ENCODE results near the gene CLPTM1L.
"Not testable (repeated sequence)": the region's sequence is repeated elsewhere in the genome, so short reads cannot be mapped to it uniquely, and the experiment has no call there.

CLPTM1L gene

DNA sequence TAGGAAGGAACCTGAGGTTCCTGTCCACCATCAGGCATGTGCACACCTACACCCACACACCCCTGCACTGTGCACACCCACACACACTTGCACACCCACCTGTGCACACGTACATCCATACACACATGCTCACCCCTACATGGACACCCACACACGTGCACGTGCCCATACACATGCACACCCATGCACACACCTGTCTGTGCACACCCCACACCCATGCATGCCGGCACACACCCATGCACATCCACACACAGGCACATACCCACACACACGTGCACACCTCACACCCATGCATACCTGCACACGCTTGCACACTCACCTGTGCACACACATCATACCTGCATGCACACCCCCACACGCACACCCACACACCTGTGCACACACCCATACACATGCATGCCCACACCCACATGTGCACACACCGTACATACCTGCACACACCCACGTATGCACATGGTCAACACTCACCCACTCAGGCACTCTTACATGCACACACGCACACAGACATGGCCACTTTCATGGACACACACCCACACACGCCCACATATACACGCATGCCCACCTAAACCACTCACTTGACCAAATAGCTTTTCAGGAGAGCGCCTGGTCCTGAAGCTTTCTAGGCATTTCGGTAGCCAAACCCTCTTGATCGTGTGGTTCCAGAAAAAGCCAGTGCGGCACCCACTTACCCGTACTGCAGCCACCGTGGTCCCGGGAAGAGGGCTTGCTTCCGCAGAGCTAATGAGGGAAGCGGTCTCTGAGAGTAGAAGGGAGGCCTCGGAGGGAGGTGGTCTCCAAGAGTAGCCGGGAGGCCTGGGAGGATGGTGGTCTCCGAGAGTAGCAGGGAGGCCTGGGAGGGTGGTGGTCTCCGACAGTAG, 36.7 kb upstream of the CLPTM1L start:
- no peak overlapping the region for H3K4me3 ChIP-seq (ENCODE audit: low read depth, low read length)

DNA sequence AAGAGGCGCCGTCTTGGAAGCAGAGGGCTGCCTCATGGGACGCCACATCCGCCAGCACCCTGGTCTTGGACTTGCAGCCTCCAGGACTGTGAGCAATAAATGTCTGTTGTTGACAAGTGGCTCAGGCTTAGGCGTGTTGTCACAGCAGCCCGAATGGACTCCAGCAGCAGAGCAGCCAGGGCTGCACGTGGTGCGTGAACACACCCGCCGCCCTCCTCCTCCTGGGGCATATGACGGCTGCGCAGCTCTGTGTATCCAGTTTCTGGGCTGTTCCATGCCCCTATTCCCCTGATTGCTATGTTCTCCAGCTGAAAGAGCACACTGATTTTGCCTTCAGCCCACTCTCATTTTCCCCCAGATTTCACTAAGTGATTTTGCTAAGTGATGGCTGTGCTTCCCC, 36.0 kb upstream of the CLPTM1L start:
- no peak overlapping the region for H3K4me3 ChIP-seq (ENCODE audit: low read depth, low read length)

DNA sequence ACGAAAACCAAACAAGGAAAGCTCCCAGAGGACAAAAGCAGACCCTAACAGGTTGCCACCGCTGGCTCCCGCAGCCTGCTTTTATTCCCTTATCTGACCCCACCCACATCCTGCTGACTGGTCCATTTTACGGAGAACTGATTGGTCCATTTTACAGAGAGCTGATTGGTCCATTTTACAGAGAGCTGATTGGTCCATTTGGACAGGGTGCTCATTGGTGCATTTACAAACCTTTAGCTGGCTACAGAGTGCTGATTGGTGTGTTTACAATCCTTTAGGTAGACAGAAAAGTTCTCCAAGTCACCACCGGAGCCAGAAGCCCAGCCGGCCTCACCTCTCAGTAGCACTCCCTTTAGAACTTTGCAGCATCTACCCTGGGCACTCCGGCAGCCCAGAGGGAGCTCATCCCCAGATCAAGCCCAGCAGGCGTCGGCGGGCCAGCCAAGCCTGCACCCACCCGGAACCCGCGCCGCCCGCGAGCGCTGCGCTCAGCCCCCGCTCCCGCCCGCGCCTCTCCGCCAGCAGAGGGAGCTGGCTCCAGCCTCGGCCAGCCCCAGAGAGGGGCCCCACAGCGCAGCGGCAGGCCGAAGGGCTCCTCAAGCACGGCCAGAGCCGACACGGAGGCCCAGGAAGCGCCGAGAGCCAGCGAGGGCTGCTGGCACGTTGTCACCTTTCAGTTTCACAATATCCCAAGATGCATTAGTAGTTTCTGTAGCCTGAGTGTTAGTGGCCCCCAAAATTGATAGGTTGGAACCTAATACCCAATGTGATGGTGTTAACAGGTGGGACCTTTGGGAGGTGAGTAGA, 35.3 kb upstream of the CLPTM1L start:
- H3K4me3 ChIP-seq (ENCODE audit: low read depth, low read length) = no peak overlapping the region

DNA sequence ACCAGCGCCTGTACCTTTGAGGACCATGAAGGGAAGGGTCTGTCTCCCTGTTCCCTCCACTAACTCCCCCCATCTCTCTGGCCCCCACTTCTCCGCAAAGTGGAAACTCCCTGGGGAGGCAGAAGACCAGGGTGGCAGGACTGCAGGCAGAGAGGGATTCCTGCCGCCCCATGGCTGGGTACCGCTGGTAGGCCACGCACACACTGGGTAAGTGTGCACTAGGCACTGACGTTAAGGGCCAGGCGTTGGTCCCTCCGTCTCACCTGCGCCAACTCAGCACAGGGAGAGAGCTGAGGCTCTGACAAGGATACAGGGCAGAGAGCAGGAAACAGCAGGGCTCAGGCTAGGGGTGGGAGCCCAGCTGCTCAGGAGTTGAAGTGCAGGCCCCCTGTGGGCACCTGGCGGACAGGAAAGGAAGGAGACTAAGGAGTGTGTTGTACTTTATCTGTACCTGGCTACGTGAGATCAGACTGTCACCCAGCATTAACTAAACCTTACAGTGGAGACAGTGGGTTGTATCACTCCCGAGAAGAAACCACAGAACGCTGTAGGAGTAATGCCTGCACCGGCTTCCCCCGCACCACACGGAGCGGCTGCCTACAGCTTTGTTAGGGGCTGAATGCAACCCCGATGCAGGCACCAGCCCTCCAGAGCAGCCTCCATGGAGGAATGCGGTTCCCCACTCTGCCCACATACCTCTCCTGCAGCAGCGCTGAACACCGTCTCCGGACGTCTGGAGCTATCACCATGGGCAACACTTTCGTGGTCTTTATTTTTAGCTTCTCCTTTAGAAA, 34.2 kb upstream of the CLPTM1L start:
- no peak overlapping the region for H3K4me3 ChIP-seq (ENCODE audit: low read depth, low read length)

DNA sequence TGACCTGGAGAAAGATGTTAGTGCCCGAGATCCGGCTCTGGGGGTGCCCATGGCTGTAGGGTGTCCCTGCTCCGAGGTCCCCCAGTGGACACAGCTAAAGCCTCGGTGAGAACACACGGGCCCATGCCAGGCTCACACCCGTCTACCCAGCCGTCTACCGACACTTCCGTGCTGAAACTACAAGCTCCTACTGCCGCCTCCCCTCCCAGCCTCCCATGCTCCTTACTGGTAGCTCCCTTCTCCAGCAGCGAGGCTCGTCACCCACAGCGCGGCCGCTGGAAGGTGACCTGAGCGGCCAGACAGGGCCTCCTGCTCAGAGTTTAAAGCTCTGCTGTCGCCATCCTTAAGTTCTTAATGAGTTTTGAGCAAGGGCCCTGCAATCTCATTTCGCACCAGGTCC, 33.2 kb upstream of the CLPTM1L start:
- H3K4me3 ChIP-seq (ENCODE audit: low read depth, low read length) = no peak overlapping the region

- no peak overlapping the region for H3K4me3 ChIP-seq (ENCODE audit: low read depth, low read length)
Observed at GRCh38 chr5:1376981-1377380, 32.1 kb upstream of the CLPTM1L start.

- H3K4me3 ChIP-seq (ENCODE audit: low read depth, low read length) = no peak overlapping the region
Observed at GRCh38 chr5:1375871-1376810, 31.2 kb upstream of the CLPTM1L start.

DNA sequence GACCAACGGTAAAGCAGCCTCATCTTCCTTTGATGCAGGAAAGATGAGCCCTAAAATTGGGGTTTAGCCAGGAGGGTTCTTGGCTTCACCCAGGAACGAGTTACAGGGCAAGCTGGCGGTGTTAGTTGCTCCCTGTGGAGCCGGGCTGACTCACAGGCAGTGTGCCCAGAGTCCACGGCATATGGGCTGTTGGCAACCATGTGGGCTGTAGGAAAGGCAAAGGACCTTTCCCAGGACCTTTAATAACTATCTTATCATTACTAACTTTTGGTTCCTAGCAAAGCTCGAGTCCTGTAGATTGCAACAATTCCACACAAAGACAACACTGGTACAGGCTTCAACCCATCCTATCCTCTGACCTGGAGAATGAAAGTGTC, 29.8 kb upstream of the CLPTM1L start:
- no peak overlapping the region for H3K4me3 ChIP-seq (ENCODE audit: low read depth, low read length)

DNA sequence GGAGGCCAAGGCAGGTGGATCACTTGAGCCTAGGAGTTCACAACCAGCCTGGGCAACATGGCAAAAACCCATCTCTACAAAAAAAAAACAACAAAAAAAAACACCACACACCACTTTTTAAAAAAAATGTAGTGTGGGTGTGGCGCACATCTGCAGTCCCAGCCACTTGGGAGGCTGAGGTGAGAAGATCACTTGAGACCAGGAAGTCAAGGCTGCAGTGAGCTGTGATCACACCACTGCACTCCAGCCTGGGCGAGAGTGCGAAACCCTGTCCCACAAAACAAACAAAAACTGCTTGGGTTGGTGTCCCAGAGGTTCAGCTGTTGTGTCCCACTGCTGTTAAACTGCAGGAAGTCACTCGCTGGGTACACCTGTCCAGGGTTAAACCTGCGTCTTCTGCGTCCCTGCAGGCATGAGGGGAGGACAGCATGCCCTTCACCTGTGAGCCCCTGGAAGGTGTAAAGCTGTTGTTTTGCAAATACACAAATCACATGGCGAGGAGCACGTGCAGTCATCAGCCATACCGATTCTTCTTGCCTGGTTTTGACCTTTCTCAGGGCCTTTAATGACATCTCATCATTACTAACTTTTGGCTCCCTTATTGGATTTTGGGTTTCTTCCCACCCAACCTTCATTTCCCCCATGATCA, 29.3 kb upstream of the CLPTM1L start:
- H3K4me3 ChIP-seq (ENCODE audit: low read depth, low read length) = no peak overlapping the region

- not testable (repeated sequence) for H3K4me3 ChIP-seq (ENCODE audit: low read depth, low read length)
Observed at GRCh38 chr5:1371972-1372342, 27.1 kb upstream of the CLPTM1L start.

- no peak overlapping the region for H3K4me3 ChIP-seq (ENCODE audit: low read depth, low read length)
Observed at GRCh38 chr5:1371218-1371971, 26.5 kb upstream of the CLPTM1L start.

DNA sequence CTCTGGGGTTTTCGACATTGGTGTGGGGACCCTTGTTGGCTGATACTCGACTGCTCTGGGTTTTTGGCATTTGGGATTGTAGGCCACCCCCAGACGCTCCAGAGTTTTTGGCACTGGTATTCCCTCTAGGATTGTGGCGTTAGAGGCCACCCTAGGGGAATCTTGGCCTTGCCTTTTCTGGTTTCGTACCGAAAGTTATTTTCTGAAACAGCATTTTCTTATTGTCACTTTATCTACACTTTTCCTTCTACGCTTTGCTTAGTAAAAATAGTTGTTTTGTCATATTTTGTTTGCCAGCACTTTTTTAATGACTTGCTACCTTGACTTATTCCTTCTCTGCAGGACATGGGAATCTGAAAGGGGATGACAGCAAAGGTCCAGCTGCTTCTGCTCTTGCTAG, 25.1 kb upstream of the CLPTM1L start:
- H3K4me3 ChIP-seq (ENCODE audit: low read depth, low read length) = no peak overlapping the region

GRCh38 chr5:1368756-1369155, 23.9 kb upstream of the CLPTM1L start:
- H3K4me3 ChIP-seq (ENCODE audit: low read depth, low read length) = no peak overlapping the region

DNA sequence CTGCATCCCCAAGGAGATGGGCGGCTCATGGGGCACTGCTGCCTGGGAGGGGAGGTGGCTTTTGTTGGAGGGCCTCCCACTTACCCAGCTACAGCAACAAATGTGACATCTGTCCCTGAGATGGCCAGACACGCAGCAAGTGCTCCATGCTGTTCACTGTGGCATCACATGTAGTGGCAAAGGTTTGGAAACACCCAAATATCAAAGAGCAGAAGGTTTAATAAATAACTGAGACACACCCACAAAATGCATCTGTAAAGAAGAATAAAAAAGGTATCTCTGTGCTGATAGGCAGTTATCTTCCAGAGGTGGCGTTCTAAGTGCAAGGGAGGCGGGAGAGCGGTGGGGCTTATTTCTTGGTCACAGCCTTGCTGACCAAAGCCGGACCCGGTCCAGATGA, 23.3 kb upstream of the CLPTM1L start:
- H3K4me3 ChIP-seq (ENCODE audit: low read depth, low read length) = no peak overlapping the region

- H3K4me3 ChIP-seq (ENCODE audit: low read depth, low read length) = no peak overlapping the region
Observed at GRCh38 chr5:1367149-1367548, 22.2 kb upstream of the CLPTM1L start.

GRCh38 chr5:1366514-1366913, 21.6 kb upstream of the CLPTM1L start:
- no peak overlapping the region for H3K4me3 ChIP-seq (ENCODE audit: low read depth, low read length)

DNA sequence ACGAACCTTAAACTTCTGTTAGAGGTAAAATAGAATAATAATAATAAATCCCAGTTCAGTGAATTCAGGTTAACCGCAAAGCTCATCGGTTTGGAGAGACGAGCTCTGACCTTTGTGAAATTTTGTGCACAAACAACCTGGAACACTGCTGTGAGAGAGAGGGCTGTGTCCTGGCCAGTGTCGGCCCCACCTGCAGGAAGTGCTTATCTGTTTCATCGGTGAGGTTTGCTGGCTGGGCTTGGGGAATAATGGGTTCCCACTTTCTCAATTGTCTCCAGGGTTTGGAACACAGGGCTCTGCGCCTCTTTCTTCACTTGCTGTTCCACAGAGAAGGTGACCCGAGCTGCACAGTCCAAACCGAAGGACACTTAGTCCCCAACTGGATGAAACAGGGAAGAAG, 19.3 kb upstream of the CLPTM1L start:
- no peak overlapping the region for H3K4me3 ChIP-seq (ENCODE audit: low read depth, low read length)

DNA sequence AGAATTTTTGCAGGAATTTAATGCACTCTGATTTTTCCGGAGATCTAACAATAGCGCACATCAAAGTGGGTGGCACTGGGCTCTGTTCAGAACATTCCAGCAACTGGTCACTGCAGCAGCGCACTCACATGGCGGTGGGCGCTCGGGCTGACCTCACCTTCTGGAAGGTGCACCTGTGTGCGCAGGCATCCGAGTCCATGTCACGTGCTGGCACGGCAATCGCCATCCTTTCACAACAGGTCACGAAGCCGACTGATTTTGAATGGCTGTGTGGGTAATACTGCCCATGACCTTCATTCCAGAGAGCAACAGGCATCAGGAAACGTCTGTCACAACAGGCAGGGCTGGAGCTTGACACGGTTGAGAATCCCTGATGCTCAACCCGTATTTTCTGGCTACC, 18.7 kb upstream of the CLPTM1L start:
- no peak overlapping the region for H3K4me3 ChIP-seq (ENCODE audit: low read depth, low read length)

- H3K4me3 ChIP-seq (ENCODE audit: low read depth, low read length) = no peak overlapping the region
Observed at GRCh38 chr5:1363160-1363559, 18.3 kb upstream of the CLPTM1L start.

All from iPS-11a (cell line).